Stimulated activated memory B cell treated with anti-CD40 and anti-IgM and Interleukin-4, amounts not matched to agents 10 μg/mL and 1 μg/mL and 100 μg/mL, for 72 hours (primary cell): ENCODE data around the gene LAIR1.
"Not testable (repeated sequence)": the region's sequence is repeated elsewhere in the genome, so short reads cannot be mapped to it uniquely, and the experiment has no call there.

Experiments used
- ATAC-seq: fragments of 150-1000 bp; cut with Tn5 transposase; 2 replicates; pipeline ENCODE4 v1.10.0; 2021
- H3K27ac Mint-ChIP-seq: one replicate; pipeline ENCODE4 v1.8.0; 2022; ENCODE audit warnings: mild to moderate bottlenecking, mixed read lengths
- H3K27me3 Mint-ChIP-seq: one replicate; pipeline ENCODE4 v1.8.0; 2022; ENCODE audit warnings: mixed read lengths
- H3K36me3 Mint-ChIP-seq: one replicate; pipeline ENCODE4 v1.8.0; 2022; ENCODE audit warnings: mixed read lengths
- H3K4me1 Mint-ChIP-seq: one replicate; pipeline ENCODE4 v1.8.0; 2022; ENCODE audit warnings: mixed read lengths
- H3K4me3 Mint-ChIP-seq: one replicate; pipeline ENCODE4 v1.8.0; 2022; ENCODE audit warnings: mild to moderate bottlenecking, moderate library complexity, mixed read lengths
- H3K9me3 Mint-ChIP-seq: one replicate; pipeline ENCODE4 v1.8.0; 2022; ENCODE audit warnings: mixed read lengths

LAIR1 gene

DNA sequence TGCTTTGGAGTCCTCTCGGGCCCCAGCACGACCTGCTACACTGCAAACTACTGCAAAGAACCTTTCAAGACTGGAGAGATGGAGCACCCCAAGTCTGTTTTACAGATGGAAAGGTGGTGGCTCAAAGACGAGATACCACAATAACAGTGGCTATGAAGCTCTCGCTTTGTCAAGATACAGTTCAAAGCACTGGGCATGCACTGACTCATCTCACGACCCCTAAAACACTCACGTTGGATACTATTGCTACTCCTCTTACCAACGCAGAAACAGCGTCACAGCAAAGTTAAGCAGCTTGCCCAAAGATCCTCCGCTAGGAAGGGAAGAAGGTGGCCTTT, 24.0 kb upstream of the LAIR1 start:
- Mint-ChIP-seq H3K4me3 (peak overlapping the region; percentile 74), H3K36me3 (no peaks in the 10 kb centered on the region), H3K4me1 (peaks cover 35% of the 10 kb centered on the region), H3K27ac (peak overlapping the region; percentile 57), H3K27me3 (peaks cover 8% of the 10 kb centered on the region), H3K9me3 (no peaks in the 10 kb centered on the region)
- ATAC-seq, result peak; percentile 57

DNA sequence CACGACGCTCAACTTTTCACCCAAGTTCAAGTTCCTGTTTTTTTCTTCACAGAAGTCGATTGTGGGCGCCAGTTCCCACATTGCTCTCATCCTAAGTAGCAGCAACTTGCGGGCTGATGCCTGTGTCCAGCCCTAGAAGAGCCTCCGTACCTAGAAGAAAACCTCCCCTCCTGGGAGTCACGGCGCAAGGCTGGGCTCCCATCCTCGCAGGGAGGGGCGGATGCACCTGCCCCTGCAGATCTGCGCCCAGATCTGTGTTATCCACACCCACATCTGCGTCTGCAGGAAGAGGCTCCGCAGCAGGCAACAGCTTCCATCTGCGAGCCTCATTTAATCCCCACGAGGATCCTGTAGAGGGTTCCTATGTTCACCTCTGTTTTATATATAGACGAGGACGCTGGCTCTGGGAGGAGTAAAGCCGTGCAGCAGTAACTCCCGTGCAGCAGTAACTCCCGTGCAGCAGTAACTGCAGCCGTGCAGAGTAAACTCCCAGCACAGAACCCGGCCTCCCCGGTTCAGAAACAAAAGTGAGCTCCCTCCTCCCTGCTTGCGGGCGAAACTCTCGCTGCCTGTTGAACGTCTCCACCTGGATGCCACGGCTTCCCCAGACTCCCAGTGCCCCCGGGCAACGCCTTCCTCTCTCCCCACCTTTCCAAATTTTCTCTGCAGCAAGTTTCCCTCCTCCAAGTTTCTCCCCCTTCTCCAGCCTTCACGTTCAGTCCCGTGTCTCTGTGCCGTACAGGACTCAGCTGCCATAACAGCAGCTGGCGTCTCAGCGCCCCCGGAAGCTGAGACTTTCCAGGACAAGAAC, 23.5 kb upstream of the LAIR1 start:
- Mint-ChIP-seq H3K36me3 (no peaks in the 10 kb centered on the region), H3K4me3 (peak overlapping the region; percentile 74), H3K27ac (peak overlapping the region; percentile 57), H3K4me1 (peaks cover 35% of the 10 kb centered on the region), H3K27me3 (peaks cover 8% of the 10 kb centered on the region), H3K9me3 (peaks cover 3% of the 10 kb centered on the region)
- ATAC-seq, result peak; percentile 67

DNA sequence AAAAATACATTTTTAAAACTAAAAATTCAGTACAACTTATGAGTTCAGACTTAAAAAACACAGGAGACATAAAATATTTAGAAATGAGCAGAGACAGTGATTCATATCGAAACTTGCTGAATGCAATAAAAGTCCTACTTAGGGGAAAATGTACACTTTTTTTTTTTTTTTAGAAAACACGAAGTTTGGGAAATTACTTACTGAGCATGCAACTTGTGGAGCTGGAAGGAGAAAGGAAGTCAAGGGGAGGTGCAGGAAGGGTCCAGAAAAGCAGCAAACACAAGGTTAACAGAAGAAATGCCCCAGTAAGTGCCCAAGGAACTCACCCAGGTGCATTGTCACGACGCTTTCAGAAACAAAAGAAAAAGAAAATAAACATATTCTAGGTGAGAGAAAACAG, 18.6 kb upstream of the LAIR1 start:
- Mint-ChIP-seq H3K9me3 (peaks cover 10% of the 10 kb centered on the region), H3K4me3 (no peak overlapping the region), H3K4me1 (peaks cover 26% of the 10 kb centered on the region), H3K27me3 (no peaks in the 10 kb centered on the region), H3K36me3 (no peaks in the 10 kb centered on the region), H3K27ac (no peak overlapping the region)
- ATAC-seq, result no peak

DNA sequence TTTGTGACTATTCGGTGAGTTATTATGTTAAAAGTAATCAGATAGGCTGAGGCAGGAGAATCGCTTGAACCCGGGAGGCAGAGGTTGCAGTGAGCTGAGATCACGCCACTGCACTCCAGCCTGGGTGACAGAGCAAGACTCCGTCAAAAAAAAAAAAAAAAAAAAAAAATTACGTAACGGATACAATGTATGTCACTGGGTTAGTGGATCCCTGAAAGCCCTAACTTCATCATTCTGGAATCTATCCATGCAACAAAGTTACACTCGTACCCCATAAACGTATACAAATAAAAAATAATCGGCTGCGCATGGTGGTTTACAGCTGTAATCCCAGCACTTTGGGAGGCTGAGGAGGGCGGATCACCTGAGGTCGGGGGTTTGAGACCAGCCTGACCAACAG, 17.3 kb upstream of the LAIR1 start:
- not testable (repeated sequence) for H3K9me3 Mint-ChIP-seq, ATAC-seq, H3K27ac Mint-ChIP-seq, H3K36me3 Mint-ChIP-seq, H3K4me3 Mint-ChIP-seq, H3K27me3 Mint-ChIP-seq
- peaks cover 23% of the 10 kb centered on the region for H3K4me1 Mint-ChIP-seq

DNA sequence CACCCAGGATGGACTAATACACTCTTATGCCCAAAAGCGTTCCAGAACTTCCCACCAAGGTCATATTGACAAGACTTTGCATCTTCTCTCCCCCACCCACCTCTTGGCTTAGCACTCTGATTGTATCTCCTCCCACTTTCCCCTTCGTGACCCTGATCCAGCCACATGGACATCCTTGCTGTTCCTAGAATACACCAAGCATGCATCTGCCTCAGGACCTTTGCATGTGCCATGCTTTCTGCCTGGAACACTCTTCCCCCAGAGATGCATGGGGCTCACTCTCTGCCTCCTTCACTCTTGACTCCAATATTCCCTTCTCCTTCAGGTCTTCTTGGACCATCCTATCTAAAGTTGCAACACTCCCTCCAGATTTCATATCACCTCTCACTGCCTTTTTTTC, 16.2 kb upstream of the LAIR1 start:
- H3K4me1 Mint-ChIP-seq, result peaks cover 34% of the 10 kb centered on the region
- no peak overlapping the region for H3K27ac Mint-ChIP-seq
- H3K27me3 Mint-ChIP-seq, result no peaks in the 10 kb centered on the region
- no peak for ATAC-seq
- no peaks in the 10 kb centered on the region for H3K36me3 Mint-ChIP-seq
- peaks cover 10% of the 10 kb centered on the region for H3K9me3 Mint-ChIP-seq
- no peak overlapping the region for H3K4me3 Mint-ChIP-seq

DNA sequence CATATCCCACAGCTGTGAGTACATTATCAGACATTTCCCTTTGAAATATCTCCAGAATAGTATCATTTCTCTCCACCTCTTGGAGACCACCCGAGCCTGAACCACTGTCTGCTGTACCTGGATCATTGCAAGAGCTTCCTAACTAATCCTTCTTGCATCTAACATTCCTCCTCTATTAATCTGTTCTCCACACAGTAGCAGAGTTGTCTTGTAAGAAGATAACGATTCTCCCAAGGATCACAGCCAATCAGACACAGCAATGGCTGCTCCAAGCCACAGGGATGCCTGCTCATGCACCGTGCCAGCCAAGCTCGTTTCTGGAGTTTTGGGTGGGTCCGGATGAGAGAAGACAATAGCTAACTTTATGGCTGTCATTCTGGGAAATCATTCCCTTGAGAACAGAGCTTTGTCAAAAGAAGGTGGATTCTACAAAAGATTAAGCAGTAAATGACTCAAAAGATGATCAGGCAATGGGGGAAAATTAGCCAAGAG, 14.5 kb upstream of the LAIR1 start:
- ATAC-seq, result no peak
- Mint-ChIP-seq H3K36me3 (no peaks in the 10 kb centered on the region), H3K27ac (no peak overlapping the region), H3K27me3 (no peaks in the 10 kb centered on the region), H3K4me3 (no peak overlapping the region), H3K9me3 (peaks cover 10% of the 10 kb centered on the region), H3K4me1 (peaks cover 38% of the 10 kb centered on the region)

DNA sequence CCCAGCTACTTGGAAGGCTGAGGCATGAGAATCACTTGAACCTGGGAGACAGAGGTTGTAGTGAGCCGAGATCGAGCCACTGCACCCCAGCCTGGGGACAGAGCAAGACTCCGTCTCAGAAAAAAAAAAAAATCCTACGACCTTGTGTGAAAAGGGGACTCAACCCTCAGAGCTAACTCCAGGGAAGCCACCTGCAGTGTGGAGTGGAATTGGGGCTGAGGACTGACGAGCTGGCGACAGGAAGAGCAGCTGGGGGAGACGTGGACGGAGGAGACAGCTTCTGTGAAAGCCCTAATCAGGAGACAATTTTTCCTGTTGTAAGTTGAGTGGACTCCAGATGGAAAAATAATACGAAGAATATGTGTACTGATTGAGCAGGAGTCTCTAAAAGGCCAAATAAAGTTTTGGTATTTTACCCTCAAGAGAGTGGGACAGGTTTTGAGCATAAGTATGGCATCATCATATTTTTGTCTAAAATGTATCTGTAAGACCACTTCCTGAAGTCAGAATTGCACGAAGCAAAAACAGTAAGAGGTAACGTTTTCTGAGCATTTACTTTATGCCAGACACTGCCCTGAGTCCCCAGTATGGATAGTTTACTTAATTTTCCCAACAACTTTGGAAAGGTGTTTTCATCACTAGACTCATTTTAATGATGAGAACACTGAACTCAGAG, 12.0 kb upstream of the LAIR1 start:
- peak overlapping the region; percentile 8 for H3K27ac Mint-ChIP-seq
- H3K9me3 Mint-ChIP-seq, result peaks cover 7% of the 10 kb centered on the region
- H3K27me3 Mint-ChIP-seq, result no peaks in the 10 kb centered on the region
- no peaks in the 10 kb centered on the region for H3K36me3 Mint-ChIP-seq
- peaks cover 51% of the 10 kb centered on the region for H3K4me1 Mint-ChIP-seq
- no peak for ATAC-seq
- no peak overlapping the region for H3K4me3 Mint-ChIP-seq

DNA sequence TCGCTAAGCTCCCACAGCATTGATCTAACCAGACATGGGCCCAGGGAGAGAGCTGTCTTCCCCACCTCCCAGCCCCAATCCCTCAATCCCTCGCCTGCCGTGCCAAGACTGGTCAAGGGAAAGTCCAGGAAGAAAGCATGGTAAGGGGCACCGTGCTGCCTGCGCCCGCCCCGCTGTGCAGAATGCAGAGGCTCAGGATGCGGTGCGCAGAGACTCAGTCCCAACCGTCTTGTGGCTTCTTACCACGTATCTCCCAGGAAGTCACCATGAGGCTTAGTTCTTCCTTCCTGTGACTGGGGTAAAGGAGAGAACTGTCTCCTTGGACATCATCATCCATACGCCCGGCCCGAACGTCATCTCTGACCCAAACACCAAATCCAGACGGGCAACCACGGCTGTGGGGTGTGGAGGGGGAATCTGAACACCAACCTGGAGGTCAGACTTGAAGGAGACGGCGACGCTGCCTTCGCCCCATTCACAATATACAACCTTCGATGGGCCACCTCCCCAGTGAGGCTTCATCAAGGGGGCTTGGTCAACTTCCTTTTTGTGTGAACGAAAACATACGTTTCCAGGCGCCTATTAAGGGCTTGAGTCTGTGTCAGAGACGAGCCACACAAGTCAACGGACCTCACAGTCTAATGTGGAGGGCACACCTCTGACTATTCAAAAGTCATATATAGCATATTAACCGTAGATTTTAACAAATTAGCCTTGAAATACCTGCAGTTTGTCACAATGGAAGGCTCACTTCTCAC, 10.6 kb upstream of the LAIR1 start:
- H3K36me3 Mint-ChIP-seq, H3K27me3 Mint-ChIP-seq, H3K9me3 Mint-ChIP-seq, ATAC-seq, H3K4me3 Mint-ChIP-seq: not testable (repeated sequence)
- Mint-ChIP-seq H3K4me1 (peaks cover 61% of the 10 kb centered on the region), H3K27ac (peak overlapping the region; percentile 8)

DNA sequence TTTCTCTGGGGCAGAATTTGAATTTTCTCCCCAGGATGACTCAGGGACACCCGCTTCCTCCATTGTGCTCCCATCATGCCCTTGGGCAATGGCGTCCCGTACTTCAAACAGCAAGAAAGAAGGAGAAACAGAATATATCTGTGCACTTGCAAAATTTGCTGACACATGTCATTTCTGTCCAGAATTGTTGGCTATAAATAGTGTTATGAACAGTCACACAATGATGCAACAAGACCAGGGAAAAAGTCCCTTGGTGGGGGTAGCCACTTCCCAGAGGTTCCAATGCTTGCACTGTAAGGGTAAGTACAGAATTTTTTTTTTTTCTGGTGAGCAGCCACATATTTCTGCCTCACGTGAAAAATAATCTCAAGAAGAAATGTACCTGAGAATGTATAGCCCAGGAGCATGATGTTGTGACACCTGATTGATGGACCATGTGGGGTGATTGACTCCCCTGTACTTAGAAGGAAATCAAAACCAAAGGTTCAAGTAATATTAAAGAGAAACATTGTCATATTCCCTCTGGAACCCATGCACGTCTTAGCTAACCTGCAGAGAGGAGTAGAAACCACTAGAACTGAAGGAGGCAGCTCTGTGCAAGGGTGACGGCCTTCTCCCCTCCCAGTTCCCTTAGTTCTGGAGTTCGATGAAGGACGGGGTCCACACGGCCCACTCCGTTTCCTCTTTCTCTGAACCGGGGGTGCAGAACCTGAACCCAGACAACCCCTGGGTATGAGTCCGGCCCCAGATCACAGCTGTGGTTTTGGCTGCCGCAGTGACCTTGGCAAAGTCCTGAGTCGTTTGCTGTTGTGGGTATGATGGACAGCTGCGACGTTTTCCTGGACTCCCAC, 9.3 kb upstream of the LAIR1 start:
- H3K27ac Mint-ChIP-seq, result no peak overlapping the region

DNA sequence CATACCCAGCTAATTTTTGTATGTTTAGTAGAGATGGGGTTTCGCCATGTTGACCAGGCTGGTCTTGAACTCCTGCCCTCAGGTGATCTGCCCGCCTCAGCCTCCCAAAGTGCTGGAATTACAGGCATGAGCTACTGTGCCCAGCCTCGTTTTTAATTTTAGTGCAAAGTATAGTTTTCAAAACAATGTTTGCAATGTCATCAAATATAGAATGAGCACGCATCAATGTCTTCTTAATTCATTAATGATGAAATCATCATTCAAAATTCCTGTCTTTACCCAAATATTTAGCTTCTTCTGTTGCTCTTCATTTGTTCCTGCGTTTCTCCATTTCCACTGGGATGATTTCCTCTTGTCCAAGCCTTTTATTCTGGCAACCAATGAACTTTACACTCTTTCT, 6.7 kb upstream of the LAIR1 start:
- H3K36me3 Mint-ChIP-seq, H3K27me3 Mint-ChIP-seq, H3K27ac Mint-ChIP-seq, H3K9me3 Mint-ChIP-seq, ATAC-seq, H3K4me3 Mint-ChIP-seq: not testable (repeated sequence)
- peaks cover 55% of the 10 kb centered on the region for H3K4me1 Mint-ChIP-seq

More for the DNA sequence above, 9.3 kb upstream of the LAIR1 start:
- no peaks in the 10 kb centered on the region for H3K9me3 Mint-ChIP-seq
- H3K4me3 Mint-ChIP-seq, result no peak overlapping the region
- H3K36me3 Mint-ChIP-seq, result no peaks in the 10 kb centered on the region
- ATAC-seq, result peak; percentile 40
- no peaks in the 10 kb centered on the region for H3K27me3 Mint-ChIP-seq
- peaks cover 60% of the 10 kb centered on the region for H3K4me1 Mint-ChIP-seq

DNA sequence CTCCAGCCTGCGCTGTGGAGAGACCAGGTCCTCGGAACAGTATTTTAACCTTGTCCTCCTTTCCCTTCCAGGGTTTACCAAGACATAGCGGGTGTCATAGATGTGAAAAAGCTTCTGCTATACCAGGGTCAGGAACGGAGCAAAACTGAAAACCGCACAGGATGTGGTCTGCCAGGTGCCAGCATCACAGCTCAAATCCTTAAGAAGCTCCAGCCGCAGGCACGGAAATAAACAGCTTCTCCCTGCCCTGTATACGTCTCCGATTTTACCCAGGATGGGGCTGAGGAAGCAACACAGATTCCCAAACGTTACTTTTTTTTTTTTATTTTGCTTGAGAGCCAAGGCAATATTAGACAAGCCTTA, 5.7 kb upstream of the LAIR1 start:
- Mint-ChIP-seq H3K27ac (peak overlapping the region; percentile 42), H3K4me1 (peaks cover 51% of the 10 kb centered on the region), H3K4me3 (peak overlapping the region; percentile 60)
- H3K9me3 Mint-ChIP-seq, H3K27me3 Mint-ChIP-seq, H3K36me3 Mint-ChIP-seq: not testable (repeated sequence)
- peak; percentile 73 for ATAC-seq

DNA sequence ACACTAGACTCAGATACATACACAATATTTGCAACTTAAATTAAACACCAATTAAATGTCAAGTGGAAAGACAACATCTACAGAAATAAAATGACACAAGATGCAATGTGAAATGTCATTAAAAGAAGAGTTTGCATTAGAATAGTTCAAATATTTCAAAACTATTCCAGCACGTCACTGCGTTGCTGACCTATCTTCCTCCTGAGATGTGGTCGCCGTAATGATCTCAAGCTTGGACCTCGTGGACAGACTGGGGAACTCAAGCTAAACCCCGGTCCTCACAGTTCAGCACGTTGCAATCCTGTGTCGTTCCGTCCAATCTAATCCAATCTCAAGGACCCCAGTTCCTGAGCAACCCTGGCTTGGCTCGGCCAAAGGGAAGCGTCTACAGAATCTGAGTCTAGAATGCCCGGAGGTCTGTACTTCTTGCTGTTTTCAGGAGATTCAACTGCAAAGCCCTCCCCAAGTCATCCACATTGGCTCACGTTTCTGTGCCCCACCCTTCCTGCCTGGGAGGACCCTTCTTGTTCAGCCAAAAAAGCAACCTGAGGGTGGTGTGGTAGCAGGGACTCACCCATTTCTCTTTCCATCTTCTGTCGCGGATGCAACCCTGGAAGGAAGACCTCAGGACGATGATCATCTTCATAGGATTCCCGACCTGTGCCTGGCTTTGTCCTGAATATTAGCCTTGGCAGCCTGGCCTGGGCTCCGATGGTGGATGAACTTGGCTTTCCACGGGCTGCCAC, 5.1 kb upstream of the LAIR1 start:
- H3K4me1 Mint-ChIP-seq, result peaks cover 55% of the 10 kb centered on the region
- ATAC-seq, H3K9me3 Mint-ChIP-seq, H3K36me3 Mint-ChIP-seq, H3K27me3 Mint-ChIP-seq: not testable (repeated sequence)
- peak overlapping the region; percentile 46 for H3K27ac Mint-ChIP-seq
- peak overlapping the region; percentile 60 for H3K4me3 Mint-ChIP-seq

DNA sequence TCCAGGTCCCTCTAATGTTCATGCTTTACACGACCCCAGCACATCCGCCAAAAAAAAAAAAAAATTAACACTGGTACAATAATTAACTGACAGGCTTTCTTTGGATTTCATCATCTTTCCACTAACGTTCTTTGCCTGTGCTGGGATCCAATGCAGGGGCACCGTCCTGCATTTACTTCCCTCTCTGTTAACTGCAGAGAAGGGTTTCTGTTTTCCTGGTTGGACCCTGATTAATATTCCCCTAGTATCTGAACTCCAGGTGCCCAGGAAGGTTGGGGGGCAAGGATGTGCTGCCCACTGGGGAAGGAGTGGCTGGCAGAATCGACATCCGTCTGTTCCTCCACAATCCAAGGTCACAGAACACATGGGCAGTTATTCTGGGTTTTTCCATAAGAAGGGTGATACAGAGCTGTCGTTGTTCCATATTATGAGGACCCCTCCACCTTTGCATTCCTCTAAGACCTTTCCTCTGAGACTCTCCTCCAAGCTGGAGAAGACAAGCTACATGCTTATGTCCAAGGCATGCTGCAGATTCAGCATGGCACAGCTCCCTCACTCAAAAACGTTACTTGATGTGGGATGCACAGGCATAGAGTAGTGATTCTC, 4.5 kb upstream of the LAIR1 start:
- ATAC-seq, result no peak
- peak overlapping the region; percentile 46 for H3K27ac Mint-ChIP-seq
- H3K4me1 Mint-ChIP-seq, result peaks cover 62% of the 10 kb centered on the region

DNA sequence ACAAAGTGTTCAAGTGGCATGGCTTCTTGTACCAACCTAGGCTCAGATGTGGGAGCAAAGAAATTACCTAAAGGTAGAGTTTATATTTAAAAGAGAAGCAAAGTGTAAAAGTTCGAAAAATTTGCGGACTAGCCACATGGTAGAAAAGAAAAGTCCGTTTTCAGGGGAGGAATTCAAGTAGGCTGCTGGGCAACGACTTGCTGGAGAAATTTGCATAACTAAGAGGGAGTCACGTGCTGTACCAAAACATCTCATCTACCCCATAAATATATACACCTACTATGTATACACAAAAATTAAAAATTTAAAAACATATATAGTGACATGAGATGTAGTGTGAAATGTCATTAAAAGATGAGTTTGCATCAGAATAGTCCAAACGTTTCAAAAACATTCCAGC, 2.1 kb upstream of the LAIR1 start:
- Mint-ChIP-seq H3K4me1 (peaks cover 69% of the 10 kb centered on the region), H3K36me3 (no peaks in the 10 kb centered on the region), H3K4me3 (no peak overlapping the region), H3K9me3 (peaks cover 4% of the 10 kb centered on the region), H3K27me3 (peaks cover under 1% of the 10 kb centered on the region), H3K27ac (no peak overlapping the region)
- ATAC-seq, result no peak

More for the DNA sequence above, 4.5 kb upstream of the LAIR1 start:
- Mint-ChIP-seq H3K4me3 (peak overlapping the region; percentile 60), H3K27me3 (no peaks in the 10 kb centered on the region), H3K9me3 (peaks cover 4% of the 10 kb centered on the region), H3K36me3 (no peaks in the 10 kb centered on the region)
